Measurements from ENCODE around the gene ZMYND19.

ZMYND19 gene

DNA sequence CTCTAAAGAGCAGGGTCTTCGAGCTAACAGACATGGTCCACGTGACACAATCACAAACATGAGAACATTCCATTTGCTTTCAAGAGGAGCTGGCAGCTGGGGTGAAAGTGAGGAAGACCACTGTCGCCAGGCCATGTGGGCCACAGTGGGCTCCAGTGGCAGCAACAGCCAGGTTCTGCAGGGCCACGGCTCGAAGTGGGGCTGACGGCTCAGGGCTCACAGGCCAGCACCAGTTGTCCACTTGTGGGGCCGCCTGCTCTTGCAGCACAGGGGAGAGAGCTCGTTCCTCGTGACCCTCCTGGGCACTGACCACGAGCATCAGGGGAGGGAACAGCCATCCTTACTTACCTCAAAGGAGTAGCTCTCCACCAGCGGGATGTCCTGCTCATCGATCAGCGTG, 2.0 kb downstream of the ZMYND19 start:
- no peak for TF ChIP-seq CTCF (IDR thresholded peaks at IDR 0.05; ENCODE audit: insufficient read depth, low read depth, low read length, missing control alignments)

GRCh38 chr9:137586854-137587253, 3.5 kb downstream of the ZMYND19 start:
- TF ChIP-seq CTCF (IDR thresholded peaks at IDR 0.05; ENCODE audit: insufficient read depth, low read depth, low read length, missing control alignments) = no peak
- no peak overlapping the region for H3K4me3 ChIP-seq (ENCODE audit: low read depth, low read length)
- no peak for DNase-seq (ENCODE audit: low read depth)

More for the DNA sequence above, 2.0 kb downstream of the ZMYND19 start:
- H3K4me3 ChIP-seq (ENCODE audit: low read depth, low read length) = no peak overlapping the region
- no peak for DNase-seq (ENCODE audit: low read depth)

DNA sequence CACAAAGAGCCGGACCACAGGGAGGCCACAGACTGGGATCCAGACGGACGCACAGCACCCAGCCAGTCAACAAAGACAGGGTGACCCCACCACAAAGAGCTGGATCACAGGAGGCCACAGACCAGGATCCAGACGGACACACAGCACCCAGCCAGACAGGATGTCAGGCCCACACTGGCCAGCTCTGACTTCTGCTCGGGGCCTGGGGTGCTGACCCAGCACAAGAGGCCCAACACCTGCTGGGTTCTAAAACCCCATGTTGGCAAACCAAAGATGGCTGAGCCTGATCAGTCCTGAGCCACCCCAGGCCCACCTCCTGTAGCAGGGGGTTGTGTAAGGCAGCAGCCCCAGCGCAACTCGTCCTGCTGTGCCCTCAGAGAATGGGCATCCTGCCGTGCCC, 6.4 kb downstream of the ZMYND19 start:
- DNase-seq (ENCODE audit: low read depth) = no peak
- H3K4me3 ChIP-seq (ENCODE audit: low read depth, low read length) = no peak overlapping the region
- no peak for TF ChIP-seq CTCF (IDR thresholded peaks at IDR 0.05; ENCODE audit: insufficient read depth, low read depth, low read length, missing control alignments)

DNA sequence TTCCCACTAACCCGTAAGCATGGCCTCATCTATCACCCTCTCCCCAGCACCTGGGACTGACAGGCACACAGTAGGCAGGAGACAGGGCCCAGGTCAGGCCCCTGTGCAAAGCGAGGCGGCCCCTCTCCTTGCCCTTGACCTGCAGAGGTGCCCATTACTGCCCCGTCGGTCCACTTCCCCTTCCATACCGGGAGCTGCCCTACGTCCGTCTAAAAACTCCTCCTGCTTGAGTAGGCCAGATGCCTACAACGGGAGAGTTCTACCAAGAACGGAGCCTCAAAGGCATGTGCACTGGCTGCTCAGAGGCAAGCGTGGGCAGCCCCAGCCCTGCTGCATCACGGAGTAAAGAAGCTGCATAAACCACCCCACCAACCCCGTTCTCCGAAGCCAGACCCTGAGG, 7.0 kb downstream of the ZMYND19 start:
- DNase-seq (ENCODE audit: low read depth) = no peak
- TF ChIP-seq CTCF (IDR thresholded peaks at IDR 0.05; ENCODE audit: insufficient read depth, low read depth, low read length, missing control alignments) = no peak

DNA sequence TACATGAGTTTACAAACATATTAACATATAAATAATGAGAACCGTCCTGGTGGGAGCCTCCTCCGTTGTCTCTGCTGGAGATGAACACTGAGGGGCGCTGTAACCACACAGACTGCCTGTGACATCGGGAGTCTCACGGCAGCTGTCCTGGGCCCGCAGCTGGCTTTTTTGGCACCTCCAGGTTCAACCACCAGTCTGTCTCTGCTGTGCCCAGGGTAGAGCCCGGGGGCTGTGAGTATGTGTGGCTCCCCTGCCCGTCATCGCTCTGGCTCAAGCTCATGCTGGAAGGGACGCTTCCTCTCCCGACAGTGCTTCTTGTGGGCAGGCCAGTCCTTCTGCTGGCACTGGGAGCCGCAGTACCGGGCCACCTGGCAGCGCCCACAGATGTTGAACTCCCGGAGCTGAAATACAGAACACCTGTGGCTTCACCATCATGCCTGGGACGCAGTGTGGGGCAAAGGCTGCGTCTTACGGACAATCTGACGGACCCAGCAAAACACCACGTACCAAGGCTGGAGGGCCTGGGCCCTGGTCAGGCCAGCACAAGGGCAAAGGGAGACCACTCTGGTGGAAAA, 7.9 kb downstream of the ZMYND19 start:
- H3K4me3 ChIP-seq (ENCODE audit: low read depth, low read length) = no peak overlapping the region
- peak; percentile 4 for TF ChIP-seq CTCF (IDR thresholded peaks at IDR 0.05; ENCODE audit: insufficient read depth, low read depth, low read length, missing control alignments)
- DNase-seq (ENCODE audit: low read depth) = no peak

More for the DNA sequence above, 7.0 kb downstream of the ZMYND19 start:
- no peak overlapping the region for H3K4me3 ChIP-seq (ENCODE audit: low read depth, low read length)

GRCh38 chr9:137581361-137582285, 8.7 kb downstream of the ZMYND19 start:
- no peak for DNase-seq (ENCODE audit: low read depth)
- H3K4me3 ChIP-seq (ENCODE audit: low read depth, low read length) = no peak overlapping the region
- TF ChIP-seq CTCF (IDR thresholded peaks at IDR 0.05; ENCODE audit: insufficient read depth, low read depth, low read length, missing control alignments) = no peak
